PFSK-1 (cell line): ENCODE data around the gene VIPAS39.

Experiments used
- FOXP2 ChIP-seq: optimal IDR thresholded peaks from 2 replicates; pipeline ENCODE3; 2011; ENCODE audit warnings: borderline replicate concordance, control low read depth, inconsistent platforms; ENCODE audit not compliant: insufficient read depth; ENCODE audit errors: extremely low read length, extremely low read depth
- POLR2AphosphoS5 ChIP-seq: IDR thresholded peaks from 2 replicates; pipeline ENCODE4 v1.6.1; 2012; ENCODE audit warnings: low read depth, mild to moderate bottlenecking, control low read depth, low read length, moderate library complexity
- SIN3A ChIP-seq: IDR thresholded peaks from 2 replicates; pipeline ENCODE4 v1.6.1; 2012; ENCODE audit warnings: mild to moderate bottlenecking, low read length, moderate library complexity, borderline replicate concordance; ENCODE audit not compliant: insufficient read depth
- TAF1 ChIP-seq: IDR thresholded peaks from 2 replicates; pipeline ENCODE4 v1.6.1; 2012; ENCODE audit warnings: low read length, control low read depth, borderline replicate concordance; ENCODE audit not compliant: insufficient read depth
- TF ChIP-seq, protein P1 (sequence below), 2 experiments: IDR thresholded peaks; 2 replicates each; pipeline versions ENCODE4 v1.6.1 to v1.8.0; 2011 to 2012; ENCODE audit warnings: low read depth in 2 of 2, low read length in 2 of 2, control low read depth in 1 of 2, inconsistent platforms in 1 of 2, mild to moderate bottlenecking in 1 of 2, moderate library complexity in 1 of 2; ENCODE audit not compliant: insufficient read depth in 1 of 2

The VIPAS39 gene

DNA sequence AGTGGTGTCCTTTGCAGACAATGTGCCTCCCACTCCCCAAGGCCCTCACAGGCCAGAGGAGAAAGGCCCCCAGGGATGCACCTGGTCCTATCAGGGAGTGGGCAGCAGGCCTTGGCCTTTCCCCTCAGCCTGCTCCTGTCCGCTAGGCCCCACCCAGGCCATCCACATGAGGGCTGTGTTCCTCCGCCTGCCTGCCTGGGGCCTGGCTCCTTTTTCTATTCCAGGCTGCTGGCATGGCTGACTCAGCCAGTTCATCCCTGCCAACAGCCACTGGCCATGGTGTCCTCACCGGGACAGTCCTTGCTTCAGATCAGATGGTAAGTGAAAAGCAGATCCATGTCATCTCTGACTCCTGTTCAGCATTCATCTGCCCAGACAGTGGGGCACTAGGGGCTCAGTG is 27.9 kb upstream of the VIPAS39 start:
- TF ChIP-seq TAF1 (no peak), FOXP2 (no peak), POLR2AphosphoS5 (no peak), SIN3A (no peak)
- TF ChIP-seq, protein P1, sequence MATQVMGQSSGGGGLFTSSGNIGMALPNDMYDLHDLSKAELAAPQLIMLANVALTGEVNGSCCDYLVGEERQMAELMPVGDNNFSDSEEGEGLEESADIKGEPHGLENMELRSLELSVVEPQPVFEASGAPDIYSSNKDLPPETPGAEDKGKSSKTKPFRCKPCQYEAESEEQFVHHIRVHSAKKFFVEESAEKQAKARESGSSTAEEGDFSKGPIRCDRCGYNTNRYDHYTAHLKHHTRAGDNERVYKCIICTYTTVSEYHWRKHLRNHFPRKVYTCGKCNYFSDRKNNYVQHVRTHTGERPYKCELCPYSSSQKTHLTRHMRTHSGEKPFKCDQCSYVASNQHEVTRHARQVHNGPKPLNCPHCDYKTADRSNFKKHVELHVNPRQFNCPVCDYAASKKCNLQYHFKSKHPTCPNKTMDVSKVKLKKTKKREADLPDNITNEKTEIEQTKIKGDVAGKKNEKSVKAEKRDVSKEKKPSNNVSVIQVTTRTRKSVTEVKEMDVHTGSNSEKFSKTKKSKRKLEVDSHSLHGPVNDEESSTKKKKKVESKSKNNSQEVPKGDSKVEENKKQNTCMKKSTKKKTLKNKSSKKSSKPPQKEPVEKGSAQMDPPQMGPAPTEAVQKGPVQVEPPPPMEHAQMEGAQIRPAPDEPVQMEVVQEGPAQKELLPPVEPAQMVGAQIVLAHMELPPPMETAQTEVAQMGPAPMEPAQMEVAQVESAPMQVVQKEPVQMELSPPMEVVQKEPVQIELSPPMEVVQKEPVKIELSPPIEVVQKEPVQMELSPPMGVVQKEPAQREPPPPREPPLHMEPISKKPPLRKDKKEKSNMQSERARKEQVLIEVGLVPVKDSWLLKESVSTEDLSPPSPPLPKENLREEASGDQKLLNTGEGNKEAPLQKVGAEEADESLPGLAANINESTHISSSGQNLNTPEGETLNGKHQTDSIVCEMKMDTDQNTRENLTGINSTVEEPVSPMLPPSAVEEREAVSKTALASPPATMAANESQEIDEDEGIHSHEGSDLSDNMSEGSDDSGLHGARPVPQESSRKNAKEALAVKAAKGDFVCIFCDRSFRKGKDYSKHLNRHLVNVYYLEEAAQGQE (IDR thresholded peaks at IDR 0.05; ENCODE audit: insufficient read depth in 1 of 2, low read depth in 2 of 2, low read length in 2 of 2), result no peak

DNA sequence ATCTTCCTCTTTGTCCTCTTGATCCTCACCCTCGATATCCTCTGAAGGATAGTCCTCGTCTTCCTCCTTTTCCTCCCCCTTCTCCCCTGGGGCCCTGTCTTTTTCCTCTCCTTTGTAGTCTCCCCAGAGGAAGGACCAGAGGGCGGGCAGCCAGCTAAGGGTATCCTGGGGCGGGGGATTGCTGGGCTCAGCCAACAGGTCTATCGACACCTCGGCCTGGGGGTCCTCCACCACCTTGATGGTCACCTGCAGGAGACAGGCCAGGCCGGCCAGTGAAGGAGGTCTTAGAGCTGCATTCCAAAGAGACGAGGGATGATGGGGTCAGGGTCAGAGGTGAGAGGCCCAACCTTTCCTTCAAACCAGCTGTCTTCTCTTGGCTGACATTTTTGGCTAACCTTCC is 25.0 kb upstream of the VIPAS39 start:
- TF ChIP-seq, protein P1 (IDR thresholded peaks at IDR 0.05; ENCODE audit: insufficient read depth in 1 of 2, low read depth in 2 of 2, low read length in 2 of 2), result no peak
- TF ChIP-seq FOXP2 (no peak), POLR2AphosphoS5 (no peak)

- no peak for TF ChIP-seq SIN3A
- TF ChIP-seq POLR2AphosphoS5, result no peak
- TF ChIP-seq, protein P1 (IDR thresholded peaks at IDR 0.05; ENCODE audit: insufficient read depth in 1 of 2, low read depth in 2 of 2, low read length in 2 of 2), result no peak
- TF ChIP-seq TAF1, result no peak
- no peak for TF ChIP-seq FOXP2
Measured at GRCh38 chr14:77478796-77479195, 21.4 kb upstream of the VIPAS39 start.

DNA sequence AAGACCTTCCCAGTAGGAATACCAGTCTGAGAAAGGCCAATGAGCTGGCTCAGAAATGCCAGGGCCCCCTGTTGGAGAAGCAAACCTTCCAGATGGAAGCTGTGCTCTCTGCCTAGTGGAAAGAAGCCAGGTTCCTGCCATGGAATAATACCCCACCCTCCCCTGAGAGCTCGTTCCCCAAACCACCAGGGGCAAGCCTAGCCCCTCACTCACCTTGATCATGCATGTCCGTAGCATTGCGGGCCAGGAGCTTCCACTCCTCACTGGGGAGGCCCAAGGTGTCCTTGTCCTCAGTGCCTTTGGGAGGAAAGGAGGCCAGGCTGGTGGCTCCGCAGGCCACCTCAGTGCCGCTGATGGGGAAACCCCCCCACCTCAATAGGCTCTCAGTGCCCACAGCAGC is 20.6 kb upstream of the VIPAS39 start:
- no peak for TF ChIP-seq FOXP2
- TF ChIP-seq TAF1, result no peak

GRCh38 chr14:77475432-77476115 is 18.2 kb upstream of the VIPAS39 start:
- TF ChIP-seq, protein P1 (IDR thresholded peaks at IDR 0.05; ENCODE audit: insufficient read depth in 1 of 2, low read depth in 2 of 2, low read length in 2 of 2), result no peak
- TF ChIP-seq FOXP2 (no peak), POLR2AphosphoS5 (no peak), SIN3A (no peak), TAF1 (no peak)
